Upper lobe of left lung (tissue), 6 donors: ENCODE data around the gene KCNA1. TPM values are rescaled to one million over a fixed set of nuclear protein-coding genes. Genes with fewer than 3 reads are reported as not detected.

Source experiments
- ATAC-seq, 2 donors: fragments of 200-7000 bp; cut with Tn5 transposase; one replicate each; pipeline ENCODE4 v1.9.1; 2022; ENCODE audit warnings: mild to moderate bottlenecking in 2 of 2, moderate library complexity in 2 of 2; ENCODE audit not compliant: low FRiP score in 2 of 2
- DNase-seq, 2 donors: peaks; one replicate each; pipeline ENCODE4 v3.0.0-alpha.2; 2019 to 2020
- H3K27ac ChIP-seq, 4 donors: fragments of 200-600 bp; sonication (generic); one replicate each; pipeline ENCODE4 v1.5.1; 2016 to 2019
- H3K27me3 ChIP-seq, 4 donors: fragments of 200-600 bp; sonication (generic); one replicate each; pipeline ENCODE4 v1.5.1; 2017 to 2019
- H3K36me3 ChIP-seq, 4 donors: fragments of 200-600 bp; sonication (generic); one replicate each; pipeline ENCODE4 v1.5.1; 2016 to 2019
- H3K4me1 ChIP-seq, 4 donors: fragments of 200-600 bp; sonication (generic); one replicate each; pipeline ENCODE4 v1.5.1; 2018 to 2019
- H3K4me3 ChIP-seq, 4 donors: fragments of 200-600 bp; sonication (generic); one replicate each; pipeline ENCODE4 v1.5.1; 2017 to 2019; ENCODE audit warnings: mild to moderate bottlenecking in 2 of 4, moderate library complexity in 1 of 4
- H3K9me3 ChIP-seq, 4 donors: fragments of 200-600 bp; sonication (generic); one replicate each; pipeline ENCODE4 v1.5.1; 2018 to 2019
- CTCF ChIP-seq, 6 experiments: fragments of 450-650 bp in 4 of 6; fragments of 200-600 bp in 2 of 6; sonication (generic) in 2 of 6; IDR thresholded peaks; one replicate each; pipeline ENCODE4 v1.5.1; 2016 to 2019; ENCODE audit warnings: antibody characterized with exemption in 6 of 6
- EP300 ChIP-seq, 4 donors: sonication (generic); formaldehyde crosslinking; IDR thresholded peaks; one replicate each; pipeline ENCODE4 v1.5.1; 2017; ENCODE audit warnings: antibody characterized with exemption in 4 of 4, control low read depth in 2 of 4
- POLR2A ChIP-seq, 4 donors: fragments of 450-650 bp; IDR thresholded peaks; one replicate each; pipeline ENCODE4 v1.5.1; 2016 to 2017; ENCODE audit warnings: antibody characterized with exemption in 4 of 4, mild to moderate bottlenecking in 2 of 4
- POLR2AphosphoS5 ChIP-seq, 2 donors: sonication (generic); formaldehyde crosslinking; IDR thresholded peaks; one replicate each; pipeline ENCODE4 v1.5.1; 2017; ENCODE audit warnings: antibody characterized with exemption in 2 of 2
- WGBS, 2 donors: methylation state at CpG; one replicate each; pipeline ENCODE4 v1.1.5; 2017 to 2018; 5-methylcytosine and 5-hydroxymethylcytosine counted together
- total RNA-seq, 6 donors: library from RNA; depleted of rRNA in 4 of 6; stranded (reverse); fragments of >200 nt in 4 of 6; gene quantifications; one replicate each; pipeline versions ENCODE4 v1.1.0 to v1.2.1, GENCODE V29; 2016 to 2021
- donor health status: DM: no; HTN: no; CAD: no; lungs with moderate emphysema.
- donor health status: DM: no; HTN: yes; CAD: no; lungs with severe emphysema.

Gene KCNA1
- total RNA-seq, 6 donors from 2014 or later = 0.44 to 2.5 TPM; not detected in 4

- no peak overlapping the region for H3K27ac ChIP-seq
- H3K9me3 ChIP-seq = no peaks in the 10 kb centered on the region
- H3K4me1 ChIP-seq = no peaks in the 10 kb centered on the region
- no peak for TF ChIP-seq POLR2A (IDR thresholded peaks at IDR 0.05)
- no peak for TF ChIP-seq CTCF (IDR thresholded peaks at IDR 0.05)
- no peak for TF ChIP-seq POLR2AphosphoS5 (IDR thresholded peaks at IDR 0.05)
- no peak for TF ChIP-seq EP300 (IDR thresholded peaks at IDR 0.05)
- WGBS, 2 donors = 30 to 37% methylated on average over 9 of the region's 9 CpGs
- ATAC-seq (no peak), DNase-seq (no peak)
- no peaks in the 10 kb centered on the region for H3K27me3 ChIP-seq
- H3K4me3 ChIP-seq = no peak overlapping the region
- no peaks in the 10 kb centered on the region for H3K36me3 ChIP-seq
Measured at GRCh38 chr12:4866299-4866698, 43.4 kb upstream of the KCNA1 start.

DNA sequence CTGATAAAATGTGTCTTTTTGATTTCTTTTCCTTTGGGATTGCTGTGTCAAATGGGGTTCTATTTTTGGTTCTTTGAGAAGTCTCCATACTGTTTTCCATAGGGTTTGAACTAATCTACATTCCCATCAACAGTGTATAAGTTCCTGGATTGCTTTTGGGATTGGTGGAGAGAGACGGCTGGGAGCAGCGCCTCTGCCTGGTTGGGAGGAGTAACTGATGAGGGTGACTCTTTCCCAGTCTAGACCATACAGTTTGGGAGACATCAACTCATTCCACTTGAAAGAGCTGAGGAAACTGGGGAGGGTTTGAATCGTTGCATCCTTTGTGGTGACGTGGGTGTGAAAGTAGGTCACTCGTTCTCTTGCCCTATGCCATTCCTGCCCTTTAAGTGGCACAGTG, 42.3 kb upstream of the KCNA1 start:
- H3K4me1 ChIP-seq = no peaks in the 10 kb centered on the region
- WGBS, 2 donors = 77 to 89% methylated on average over 5 of the region's 5 CpGs
- no peaks in the 10 kb centered on the region for H3K9me3 ChIP-seq
- ATAC-seq (no peak), DNase-seq (no peak)
- no peak overlapping the region for H3K4me3 ChIP-seq
- no peaks in the 10 kb centered on the region for H3K27me3 ChIP-seq
- H3K27ac ChIP-seq = no peak overlapping the region
- TF ChIP-seq CTCF (IDR thresholded peaks at IDR 0.05) = no peak
- TF ChIP-seq POLR2A (IDR thresholded peaks at IDR 0.05) = no peak
- TF ChIP-seq EP300 (IDR thresholded peaks at IDR 0.05) = no peak
- TF ChIP-seq POLR2AphosphoS5 (IDR thresholded peaks at IDR 0.05) = no peak
- no peaks in the 10 kb centered on the region for H3K36me3 ChIP-seq

DNA sequence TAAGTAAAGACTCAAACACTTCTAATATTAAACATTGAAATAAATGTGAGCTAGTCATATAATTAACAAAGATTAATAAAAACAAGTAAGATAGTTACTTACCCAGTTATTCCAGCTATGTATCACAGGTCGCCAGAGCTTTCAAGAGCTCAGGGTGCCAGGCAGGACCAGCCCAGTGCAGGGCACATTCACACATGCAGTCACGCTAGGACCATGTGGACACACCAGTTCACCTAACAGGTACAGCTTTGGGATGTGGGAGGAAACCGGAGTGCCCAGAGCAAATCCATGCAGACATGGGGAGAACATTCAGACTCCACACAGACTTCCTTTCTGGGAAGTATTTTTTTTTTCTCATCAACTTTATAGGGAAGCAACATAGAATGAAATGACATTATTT, 39.3 kb upstream of the KCNA1 start:
- no peak overlapping the region for H3K27ac ChIP-seq
- H3K9me3 ChIP-seq = no peaks in the 10 kb centered on the region
- DNase-seq = no peak
- no peaks in the 10 kb centered on the region for H3K36me3 ChIP-seq
- H3K27me3 ChIP-seq = no peaks in the 10 kb centered on the region
- no peak for TF ChIP-seq EP300 (IDR thresholded peaks at IDR 0.05)
- no peak for TF ChIP-seq POLR2A (IDR thresholded peaks at IDR 0.05)
- TF ChIP-seq CTCF (IDR thresholded peaks at IDR 0.05) = no peak
- TF ChIP-seq POLR2AphosphoS5 (IDR thresholded peaks at IDR 0.05) = no peak
- WGBS, 2 donors = 84 to 87% methylated on average over 3 of the region's 3 CpGs
- no peaks in the 10 kb centered on the region for H3K4me1 ChIP-seq
- ATAC-seq = no peak
- no peak overlapping the region for H3K4me3 ChIP-seq

- no peaks in the 10 kb centered on the region for H3K4me1 ChIP-seq
- H3K9me3 ChIP-seq = no peaks in the 10 kb centered on the region
- WGBS, 2 donors = 80 to 89% methylated on average over 8 to 9 of the region's 9 CpGs
- DNase-seq (no peak), ATAC-seq (no peak)
- no peak for TF ChIP-seq EP300 (IDR thresholded peaks at IDR 0.05)
- TF ChIP-seq POLR2A (IDR thresholded peaks at IDR 0.05) = no peak
- TF ChIP-seq POLR2AphosphoS5 (IDR thresholded peaks at IDR 0.05) = no peak
- TF ChIP-seq CTCF (IDR thresholded peaks at IDR 0.05) = no peak
- H3K27me3 ChIP-seq = no peaks in the 10 kb centered on the region
- no peak overlapping the region for H3K27ac ChIP-seq
- no peak overlapping the region for H3K4me3 ChIP-seq
- H3K36me3 ChIP-seq = no peaks in the 10 kb centered on the region
Measured at GRCh38 chr12:4871514-4871913, 38.2 kb upstream of the KCNA1 start.

GRCh38 chr12:4873947-4874346, 35.8 kb upstream of the KCNA1 start:
- no peaks in the 10 kb centered on the region for H3K4me1 ChIP-seq
- peaks cover 0 to under 1% (median 0%) of the 10 kb centered on the region in 4 donors for H3K9me3 ChIP-seq
- H3K27me3 ChIP-seq = no peaks in the 10 kb centered on the region
- DNase-seq (no peak), ATAC-seq (no peak)
- H3K4me3 ChIP-seq = no peak overlapping the region
- WGBS, 2 donors = 75 to 80% methylated on average over 1 of the region's 1 CpG
- no peak overlapping the region for H3K27ac ChIP-seq
- TF ChIP-seq EP300 (IDR thresholded peaks at IDR 0.05) (no peak), CTCF (IDR thresholded peaks at IDR 0.05) (no peak), POLR2A (IDR thresholded peaks at IDR 0.05) (no peak), POLR2AphosphoS5 (IDR thresholded peaks at IDR 0.05) (no peak)
- no peaks in the 10 kb centered on the region for H3K36me3 ChIP-seq
